Stimulated activated CD4-positive, alpha-beta T cell treated with anti-CD3 and anti-CD28 coated beads, TNF-alpha, amount 100 ng/mL, for 4 hours (primary cell): ENCODE results near the gene ZDHHC1.

ENCODE experiments used
- DNase-seq, 3 experiments: peaks; one replicate each; pipeline ENCODE4 v3.0.0-alpha.2; 2020; ENCODE audit warnings: low read depth in 3 of 3

ZDHHC1 gene

GRCh38 chr16:67447508-67448076, 31.3 kb upstream of the ZDHHC1 start:
- peak; percentile 31 to 42 (median 40) for DNase-seq

- no peak for DNase-seq
Observed at GRCh38 chr16:67446968-67447507, 30.8 kb upstream of the ZDHHC1 start.

- no peak for DNase-seq
Observed at GRCh38 chr16:67445913-67446907, 29.9 kb upstream of the ZDHHC1 start.

GRCh38 chr16:67445441-67445912, 29.2 kb upstream of the ZDHHC1 start:
- DNase-seq, result no peak

DNA sequence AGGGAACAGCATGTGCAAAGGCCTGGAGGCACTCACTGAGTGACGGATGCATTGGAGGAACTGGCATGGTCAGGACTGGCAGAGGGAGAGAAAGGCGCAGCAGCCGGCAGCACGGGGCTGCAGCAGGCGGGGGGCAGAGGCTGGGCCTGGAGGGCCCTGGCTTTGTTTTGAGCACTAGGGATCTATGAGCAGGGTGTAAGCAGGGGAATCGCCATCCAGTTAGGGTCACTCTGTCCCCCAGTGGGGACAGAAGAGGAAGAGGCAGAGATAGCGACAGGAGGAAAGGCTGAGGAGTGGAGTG, 28.8 kb upstream of the ZDHHC1 start:
- no peak for DNase-seq

DNA sequence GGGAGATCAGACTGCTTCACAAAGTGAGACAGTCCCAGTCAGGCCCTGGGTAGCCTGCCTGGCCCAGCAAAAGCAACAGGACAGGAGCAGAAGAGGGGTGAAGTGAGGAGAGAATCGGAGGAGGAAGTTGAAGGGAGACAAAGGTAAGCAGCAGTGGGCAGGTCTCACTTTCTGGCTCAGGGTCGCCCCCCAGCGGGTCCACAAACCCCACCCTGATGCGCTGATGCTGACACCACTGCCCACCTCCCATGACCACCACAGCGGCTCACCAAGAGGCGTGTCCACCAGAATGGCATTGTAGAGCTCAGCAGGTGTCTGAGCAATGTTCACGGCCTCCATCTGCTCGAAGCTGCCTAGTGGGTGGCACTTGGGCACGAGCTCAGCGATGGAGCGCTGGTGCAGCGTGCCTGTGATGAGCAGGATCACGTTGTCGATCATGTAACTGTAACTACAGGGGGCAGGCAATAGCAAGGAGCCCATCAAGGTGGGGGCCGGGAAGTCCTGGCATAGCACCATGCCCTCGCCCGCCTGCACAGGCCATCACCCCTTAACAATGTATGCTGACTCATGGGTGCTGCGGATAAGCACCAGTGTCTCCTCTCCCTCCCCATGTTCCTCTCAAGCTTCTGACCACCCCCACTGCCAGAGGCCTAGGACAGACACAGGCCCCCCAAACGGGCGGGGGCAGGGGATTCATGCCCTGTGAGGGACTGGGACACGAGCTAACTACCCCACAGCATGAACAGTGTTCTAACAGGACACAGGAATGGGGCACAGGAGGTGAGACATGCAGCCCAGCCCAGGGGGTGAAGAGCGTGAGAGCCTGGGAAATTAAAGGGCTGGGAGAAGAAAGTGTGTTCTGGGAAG, 28.2 kb upstream of the ZDHHC1 start:
- no peak for DNase-seq

DNA sequence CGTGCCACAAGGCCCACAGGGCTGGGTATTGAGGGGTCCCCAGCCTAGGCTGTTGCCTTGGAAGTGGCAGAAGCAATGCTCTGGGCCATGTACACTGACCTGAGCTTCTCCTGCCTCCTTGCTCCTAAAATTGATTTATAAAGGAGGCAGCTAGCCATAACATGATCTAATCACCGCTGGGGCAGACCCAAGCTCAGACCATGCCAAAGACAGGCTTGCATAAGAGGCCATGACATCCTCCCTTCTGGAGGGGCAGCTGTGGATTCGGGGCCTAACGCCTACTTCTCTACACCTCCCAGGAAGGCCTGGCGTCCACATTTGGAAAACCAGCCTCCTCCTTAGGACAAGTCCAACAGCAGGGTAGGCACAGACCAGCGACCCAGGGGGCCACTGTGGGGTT, 27.0 kb upstream of the ZDHHC1 start:
- no peak for DNase-seq

- no peak for DNase-seq
Observed at GRCh38 chr16:67442581-67443255, 26.4 kb upstream of the ZDHHC1 start.

DNA sequence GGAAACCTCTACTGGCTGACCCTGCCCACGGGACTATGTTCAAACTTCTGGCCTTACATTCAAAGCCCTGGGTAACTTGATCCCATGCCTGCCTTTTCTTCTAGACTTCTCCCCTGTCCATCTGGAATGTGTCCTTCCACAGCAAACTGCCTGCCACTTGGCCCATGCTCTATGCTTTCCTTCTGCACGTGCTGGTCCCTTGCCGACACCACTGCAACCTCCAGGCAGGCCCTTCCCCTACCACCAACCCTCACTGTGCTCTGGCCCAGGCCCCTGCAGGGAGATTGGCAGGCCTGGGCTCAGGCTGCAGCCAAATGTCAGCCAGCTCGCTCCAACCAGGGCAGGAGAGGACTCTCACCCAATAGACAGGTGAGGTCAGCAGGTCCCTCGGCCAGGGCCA, 25.6 kb upstream of the ZDHHC1 start:
- no peak for DNase-seq

GRCh38 chr16:67441271-67441753, 25.0 kb upstream of the ZDHHC1 start:
- DNase-seq, result no peak

DNA sequence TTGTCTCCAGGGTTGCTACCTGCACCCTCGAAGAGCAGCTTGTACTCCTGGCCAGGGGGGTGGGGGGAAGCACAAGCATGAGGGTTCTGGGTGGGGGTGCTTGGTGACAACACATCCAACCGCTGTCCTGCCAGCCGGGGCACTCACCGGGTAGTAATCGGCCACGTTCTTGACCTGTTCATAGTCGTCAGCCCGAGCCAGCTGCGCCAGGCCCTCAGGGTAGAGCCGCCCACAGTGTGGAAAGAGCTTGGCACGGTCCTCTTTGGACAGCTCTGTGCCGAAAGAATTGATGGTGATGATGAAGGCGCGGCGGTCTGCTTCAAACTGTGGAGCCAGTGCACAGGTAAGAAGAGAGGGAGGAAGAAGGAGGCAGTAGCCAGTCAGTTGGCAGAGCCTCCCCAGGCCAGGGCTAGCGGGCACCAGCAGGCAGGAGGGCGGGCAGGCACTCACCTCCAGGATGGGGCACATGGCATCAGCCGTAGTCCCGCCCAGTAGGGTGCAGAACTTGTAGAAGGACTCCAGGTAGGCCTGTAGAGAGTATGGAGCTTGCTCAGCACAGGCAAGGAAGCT, 22.6 kb upstream of the ZDHHC1 start:
- no peak for DNase-seq

GRCh38 chr16:67438098-67438791, 22.0 kb upstream of the ZDHHC1 start:
- no peak for DNase-seq

GRCh38 chr16:67437513-67437912, 21.2 kb upstream of the ZDHHC1 start:
- no peak for DNase-seq

DNA sequence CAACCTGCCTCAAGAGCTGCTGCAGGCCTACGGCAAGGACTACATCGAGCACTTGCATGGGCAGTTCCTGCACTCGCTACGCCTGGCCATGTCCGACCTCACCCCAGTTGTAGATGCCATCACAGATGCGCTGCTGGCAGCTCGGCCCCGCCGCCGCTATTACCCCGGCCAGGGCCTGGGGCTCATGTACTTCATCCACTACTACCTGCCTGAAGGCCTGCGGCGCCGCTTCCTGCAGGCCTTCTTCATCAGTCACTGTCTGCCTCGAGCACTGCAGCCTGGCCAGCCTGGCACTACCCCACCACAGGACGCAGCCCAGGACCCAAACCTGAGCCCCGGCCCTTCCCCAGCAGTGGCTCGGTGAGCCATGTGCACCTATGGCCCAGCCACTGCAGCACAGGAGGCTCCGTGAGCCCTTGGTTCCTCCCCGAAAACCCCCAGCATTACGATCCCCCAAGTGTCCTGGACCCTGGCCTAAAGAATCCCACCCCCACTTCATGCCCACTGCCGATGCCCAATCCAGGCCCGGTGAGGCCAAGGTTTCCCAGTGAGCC, 20.4 kb upstream of the ZDHHC1 start:
- DNase-seq, result no peak

DNA sequence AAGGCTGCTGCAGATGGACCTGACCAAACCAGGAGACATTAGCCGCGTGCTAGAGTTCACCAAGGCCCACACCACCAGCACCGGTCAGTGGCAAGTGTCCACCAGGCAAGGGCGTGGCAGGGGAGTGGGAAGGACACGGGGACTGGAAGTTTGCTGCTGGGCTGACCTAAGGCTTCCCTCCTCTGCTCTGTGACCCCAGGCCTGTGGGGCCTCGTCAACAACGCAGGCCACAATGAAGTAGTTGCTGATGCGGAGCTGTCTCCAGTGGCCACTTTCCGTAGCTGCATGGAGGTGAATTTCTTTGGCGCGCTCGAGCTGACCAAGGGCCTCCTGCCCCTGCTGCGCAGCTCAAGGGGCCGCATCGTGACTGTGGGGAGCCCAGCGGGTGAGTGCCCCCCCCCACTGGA, 19.5 kb upstream of the ZDHHC1 start:
- no peak for DNase-seq

DNA sequence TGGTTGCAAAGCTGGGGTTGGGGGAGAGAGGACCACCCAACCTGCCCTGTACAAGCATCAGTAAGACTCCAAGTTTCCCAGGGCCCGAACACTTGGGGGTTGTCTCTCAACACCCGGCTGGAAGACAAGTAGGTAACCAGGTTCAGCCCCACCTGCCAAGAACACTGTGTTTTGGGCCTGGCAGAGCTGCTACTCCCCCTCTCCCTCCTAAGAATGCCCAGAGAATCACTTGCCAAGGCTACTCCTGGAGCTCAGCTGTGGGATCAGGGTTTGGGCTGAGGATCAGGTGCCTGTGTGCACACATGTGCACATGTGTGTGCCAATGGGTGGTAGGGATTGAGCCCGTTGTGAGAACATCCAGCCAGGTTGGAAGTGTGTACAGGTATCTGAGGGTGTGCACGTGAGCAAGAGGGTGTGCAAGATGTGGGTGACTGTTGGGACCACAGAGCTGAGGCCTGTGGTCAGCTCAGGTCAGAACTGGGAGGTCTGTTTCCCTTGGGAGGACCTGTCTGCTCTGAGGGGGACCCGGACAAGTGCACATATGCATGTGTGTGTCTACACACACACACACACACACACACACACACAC, 16.9 kb upstream of the ZDHHC1 start:
- DNase-seq, result no peak

GRCh38 chr16:67432506-67432890, 16.2 kb upstream of the ZDHHC1 start:
- DNase-seq, result no peak

DNA sequence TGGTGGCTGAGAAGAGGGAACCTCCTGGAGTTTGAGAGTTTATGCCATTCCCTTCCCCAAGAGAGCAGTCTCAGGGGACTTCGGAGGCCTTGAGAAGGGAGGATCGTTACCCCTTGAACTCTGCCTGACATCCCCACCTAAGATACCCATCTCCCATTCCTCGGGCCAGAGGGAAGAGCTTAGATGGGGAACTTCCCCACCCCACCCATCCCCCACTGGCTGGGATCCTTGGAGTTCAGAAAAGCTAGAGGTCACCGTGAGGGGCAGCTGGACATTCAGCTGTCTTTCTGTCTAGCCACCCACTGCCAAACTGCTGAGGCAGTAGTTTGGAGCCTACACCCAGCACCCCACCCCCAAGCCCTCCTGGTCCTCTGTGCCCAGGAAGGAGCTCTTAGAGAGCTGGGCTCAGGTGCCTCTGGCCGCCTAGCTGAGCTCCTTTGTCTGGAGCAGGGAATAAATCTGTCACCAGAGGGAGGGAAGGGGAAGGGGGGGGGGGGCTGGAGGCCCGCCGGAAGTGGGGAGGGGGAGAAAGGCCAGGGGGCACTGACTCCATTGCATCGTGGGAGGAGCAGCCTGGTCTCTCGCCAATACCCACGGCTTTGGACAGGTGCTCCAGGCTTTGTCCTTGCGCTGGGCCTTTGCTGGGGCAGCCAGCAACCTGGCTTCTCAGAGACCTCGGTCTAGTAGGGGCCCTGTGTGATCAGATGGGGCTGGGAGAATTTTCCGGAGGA, 15.7 kb upstream of the ZDHHC1 start:
- DNase-seq, result no peak
